HEK293T (cell line): ENCODE data around the gene SGCE.

Source experiments
- ARNT ChIP-seq: fragments of 450-650 bp; IDR thresholded peaks from 2 replicates; pipeline ENCODE4 v1.6.1; 2017; ENCODE audit warnings: mild to moderate bottlenecking
- FOXA1 ChIP-seq: fragments of 450-650 bp; IDR thresholded peaks from 2 replicates; pipeline ENCODE4 v1.6.1; 2016; ENCODE audit warnings: mild to moderate bottlenecking
- HDGF ChIP-seq: fragments of 450-650 bp; IDR thresholded peaks from 2 replicates; pipeline ENCODE4 v1.6.1; 2017; ENCODE audit warnings: antibody characterized with exemption, borderline replicate concordance
- L3MBTL2 ChIP-seq: fragments of 450-650 bp; conservative IDR thresholded peaks from 2 replicates; pipeline ENCODE4 v1.6.1; 2016; ENCODE audit warnings: mild to moderate bottlenecking
- LEF1 ChIP-seq: fragments of 450-650 bp; IDR thresholded peaks from 2 replicates; pipeline ENCODE4 v1.6.1; 2017; ENCODE audit warnings: mild to moderate bottlenecking, borderline replicate concordance

- TF ChIP-seq FOXA1 = no peak
- TF ChIP-seq ARNT = no peak
- TF ChIP-seq L3MBTL2 = no peak
- no peak for TF ChIP-seq HDGF
- TF ChIP-seq LEF1 = no peak
Measured at GRCh38 chr7:94633014-94633341, 23.0 kb downstream of the SGCE start.
